GM19351 (cell line): ENCODE data around the gene LARGE1.
A peak's percentile ranks its signal among the peaks of the same experiment; 100 is the strongest.

Experiments
- ATAC-seq: cut with Tn5 transposase; IDR thresholded peaks from one replicate; pipeline ENCODE4 v1.9.1; 2021; ENCODE audit warnings: mild to moderate bottlenecking, moderate library complexity; ENCODE audit not compliant: unreplicated experiment

The LARGE1 gene

GRCh38 chr22:33331017-33331416 lies 589.3 kb downstream of the LARGE1 start:
- no peak for ATAC-seq

- no peak for ATAC-seq
Observed at GRCh38 chr22:33330534-33330933, 589.7 kb downstream of the LARGE1 start.

GRCh38 chr22:33329398-33329797 lies 590.9 kb downstream of the LARGE1 start:
- no peak for ATAC-seq

- ATAC-seq, result no peak
Observed at GRCh38 chr22:33328789-33329296, 591.4 kb downstream of the LARGE1 start.

- no peak for ATAC-seq
Observed at GRCh38 chr22:33327348-33327860, 592.9 kb downstream of the LARGE1 start.

GRCh38 chr22:33326540-33327295 lies 593.6 kb downstream of the LARGE1 start:
- no peak for ATAC-seq

GRCh38 chr22:33325232-33326004 lies 594.9 kb downstream of the LARGE1 start:
- ATAC-seq, result peak; percentile 70

- ATAC-seq, result no peak
Observed at GRCh38 chr22:33324228-33324627, 596.0 kb downstream of the LARGE1 start.

- ATAC-seq, result no peak
Observed at GRCh38 chr22:33321466-33321865, 598.8 kb downstream of the LARGE1 start.

- no peak for ATAC-seq
Observed at GRCh38 chr22:33315954-33316353, 604.3 kb downstream of the LARGE1 start.

- ATAC-seq, result no peak
Observed at GRCh38 chr22:33315117-33315516, 605.2 kb downstream of the LARGE1 start.

- ATAC-seq, result no peak
Observed at GRCh38 chr22:33314316-33314715, 606.0 kb downstream of the LARGE1 start.

- ATAC-seq, result no peak
Observed at GRCh38 chr22:33303099-33303498, 617.2 kb downstream of the LARGE1 start.

GRCh38 chr22:33302549-33302948 lies 617.7 kb downstream of the LARGE1 start:
- ATAC-seq, result no peak

GRCh38 chr22:33302049-33302545 lies 618.2 kb downstream of the LARGE1 start:
- ATAC-seq, result peak; percentile 50

GRCh38 chr22:33300165-33300564 lies 620.1 kb downstream of the LARGE1 start:
- ATAC-seq, result no peak

GRCh38 chr22:33299245-33299956 lies 620.9 kb downstream of the LARGE1 start:
- ATAC-seq, result peak; percentile 88

GRCh38 chr22:33296941-33297340 lies 623.3 kb downstream of the LARGE1 start:
- no peak for ATAC-seq

GRCh38 chr22:33288078-33288477 lies 632.2 kb downstream of the LARGE1 start:
- ATAC-seq, result no peak

GRCh38 chr22:33275073-33275443 lies 645.2 kb downstream of the LARGE1 start:
- ATAC-seq, result no peak
